ENCODE results near the gene GSDME.

DNA sequence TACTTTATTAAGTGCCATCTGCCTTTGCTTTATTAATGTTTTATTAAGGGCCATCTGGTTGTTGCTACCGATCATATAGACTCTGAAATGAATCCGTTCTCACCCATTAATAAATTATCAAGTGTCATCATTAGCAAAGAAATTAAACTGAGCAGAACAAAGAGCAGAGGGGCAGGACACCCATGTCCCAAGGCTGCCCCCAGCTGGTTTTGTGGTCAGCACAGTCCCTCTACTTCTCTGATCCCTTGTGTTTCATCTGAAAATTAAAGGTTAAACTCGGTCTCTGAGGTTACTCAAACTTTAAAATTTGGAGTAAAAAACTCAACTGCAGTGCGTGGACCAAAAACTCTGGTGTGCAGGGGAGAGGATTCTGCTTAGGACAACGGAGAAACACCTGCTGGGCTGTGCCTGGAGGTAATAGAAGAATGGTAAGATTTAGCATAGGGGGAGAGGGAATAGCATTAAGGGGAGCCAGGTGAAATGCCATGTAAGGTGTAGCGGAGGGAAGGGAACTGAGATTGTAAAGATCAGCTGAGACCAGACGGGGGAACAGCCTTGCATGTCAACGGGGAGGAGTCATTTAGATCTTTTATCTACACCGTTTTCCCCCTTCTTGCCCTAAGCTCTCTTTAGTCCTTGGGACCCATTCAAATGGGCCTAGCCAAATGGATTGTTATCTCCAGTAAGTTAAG is 10.8 kb upstream of the GSDME start:
- TF ChIP-seq RAD21 (IDR thresholded peaks at IDR 0.05; ENCODE audit: low read length) (peak; percentile 55), POLR2AphosphoS5 (IDR thresholded peaks at IDR 0.05; ENCODE audit: low read depth, low read length) (no peak), JUND (IDR thresholded peaks at IDR 0.05) (no peak)
- TF ChIP-seq, protein P1, sequence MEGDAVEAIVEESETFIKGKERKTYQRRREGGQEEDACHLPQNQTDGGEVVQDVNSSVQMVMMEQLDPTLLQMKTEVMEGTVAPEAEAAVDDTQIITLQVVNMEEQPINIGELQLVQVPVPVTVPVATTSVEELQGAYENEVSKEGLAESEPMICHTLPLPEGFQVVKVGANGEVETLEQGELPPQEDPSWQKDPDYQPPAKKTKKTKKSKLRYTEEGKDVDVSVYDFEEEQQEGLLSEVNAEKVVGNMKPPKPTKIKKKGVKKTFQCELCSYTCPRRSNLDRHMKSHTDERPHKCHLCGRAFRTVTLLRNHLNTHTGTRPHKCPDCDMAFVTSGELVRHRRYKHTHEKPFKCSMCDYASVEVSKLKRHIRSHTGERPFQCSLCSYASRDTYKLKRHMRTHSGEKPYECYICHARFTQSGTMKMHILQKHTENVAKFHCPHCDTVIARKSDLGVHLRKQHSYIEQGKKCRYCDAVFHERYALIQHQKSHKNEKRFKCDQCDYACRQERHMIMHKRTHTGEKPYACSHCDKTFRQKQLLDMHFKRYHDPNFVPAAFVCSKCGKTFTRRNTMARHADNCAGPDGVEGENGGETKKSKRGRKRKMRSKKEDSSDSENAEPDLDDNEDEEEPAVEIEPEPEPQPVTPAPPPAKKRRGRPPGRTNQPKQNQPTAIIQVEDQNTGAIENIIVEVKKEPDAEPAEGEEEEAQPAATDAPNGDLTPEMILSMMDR (IDR thresholded peaks at IDR 0.05), result peak; percentile 33
- TF ChIP-seq, protein P2, sequence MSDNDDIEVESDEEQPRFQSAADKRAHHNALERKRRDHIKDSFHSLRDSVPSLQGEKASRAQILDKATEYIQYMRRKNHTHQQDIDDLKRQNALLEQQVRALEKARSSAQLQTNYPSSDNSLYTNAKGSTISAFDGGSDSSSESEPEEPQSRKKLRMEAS (IDR thresholded peaks at IDR 0.05; ENCODE audit: low read depth), result no peak
